GM12874 (cell line): ENCODE data around the gene KCNQ4.

Experiments used
- TF ChIP-seq, protein P1 (sequence below): IDR thresholded peaks from 2 replicates; pipeline ENCODE4 v1.5.1; 2011; ENCODE audit warnings: low read depth, mild to moderate bottlenecking, control low read depth, low read length, moderate library complexity; ENCODE audit not compliant: insufficient read depth

Gene KCNQ4

DNA sequence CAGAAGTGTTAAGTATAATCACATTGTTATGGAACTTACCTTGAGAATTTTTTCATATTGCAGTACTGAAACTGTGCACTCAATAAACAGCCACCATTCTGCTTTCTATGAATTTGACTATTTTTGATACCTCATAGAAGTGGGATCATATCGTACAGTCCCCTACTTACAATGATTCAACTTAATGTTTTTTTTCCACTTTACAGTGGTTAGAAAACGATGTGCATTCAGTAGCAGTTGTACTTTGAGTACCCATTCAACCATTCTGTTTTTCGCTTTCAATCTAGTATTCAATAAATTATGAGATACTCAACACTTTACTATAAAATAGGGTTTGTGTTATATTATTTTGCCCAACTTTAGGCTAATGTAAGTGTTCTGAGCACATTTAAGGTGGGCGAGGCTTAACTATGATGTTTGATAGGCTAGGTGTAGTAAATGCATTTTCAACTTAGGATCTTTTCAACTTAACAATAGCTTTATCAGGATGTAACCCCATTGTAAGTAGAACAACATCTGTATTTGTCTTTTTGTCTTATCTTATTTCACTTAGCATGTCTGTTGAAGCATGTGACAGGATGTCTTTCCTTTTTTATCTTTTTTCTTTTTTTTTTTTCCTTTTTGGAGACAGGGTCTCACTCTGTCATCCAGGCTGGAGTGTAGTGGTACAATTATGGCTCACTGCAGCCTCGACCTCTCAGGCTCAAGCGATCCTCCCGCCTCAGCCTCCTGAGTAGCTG, 42.4 kb upstream of the KCNQ4 start:
- TF ChIP-seq, protein P1, sequence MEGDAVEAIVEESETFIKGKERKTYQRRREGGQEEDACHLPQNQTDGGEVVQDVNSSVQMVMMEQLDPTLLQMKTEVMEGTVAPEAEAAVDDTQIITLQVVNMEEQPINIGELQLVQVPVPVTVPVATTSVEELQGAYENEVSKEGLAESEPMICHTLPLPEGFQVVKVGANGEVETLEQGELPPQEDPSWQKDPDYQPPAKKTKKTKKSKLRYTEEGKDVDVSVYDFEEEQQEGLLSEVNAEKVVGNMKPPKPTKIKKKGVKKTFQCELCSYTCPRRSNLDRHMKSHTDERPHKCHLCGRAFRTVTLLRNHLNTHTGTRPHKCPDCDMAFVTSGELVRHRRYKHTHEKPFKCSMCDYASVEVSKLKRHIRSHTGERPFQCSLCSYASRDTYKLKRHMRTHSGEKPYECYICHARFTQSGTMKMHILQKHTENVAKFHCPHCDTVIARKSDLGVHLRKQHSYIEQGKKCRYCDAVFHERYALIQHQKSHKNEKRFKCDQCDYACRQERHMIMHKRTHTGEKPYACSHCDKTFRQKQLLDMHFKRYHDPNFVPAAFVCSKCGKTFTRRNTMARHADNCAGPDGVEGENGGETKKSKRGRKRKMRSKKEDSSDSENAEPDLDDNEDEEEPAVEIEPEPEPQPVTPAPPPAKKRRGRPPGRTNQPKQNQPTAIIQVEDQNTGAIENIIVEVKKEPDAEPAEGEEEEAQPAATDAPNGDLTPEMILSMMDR = no peak

DNA sequence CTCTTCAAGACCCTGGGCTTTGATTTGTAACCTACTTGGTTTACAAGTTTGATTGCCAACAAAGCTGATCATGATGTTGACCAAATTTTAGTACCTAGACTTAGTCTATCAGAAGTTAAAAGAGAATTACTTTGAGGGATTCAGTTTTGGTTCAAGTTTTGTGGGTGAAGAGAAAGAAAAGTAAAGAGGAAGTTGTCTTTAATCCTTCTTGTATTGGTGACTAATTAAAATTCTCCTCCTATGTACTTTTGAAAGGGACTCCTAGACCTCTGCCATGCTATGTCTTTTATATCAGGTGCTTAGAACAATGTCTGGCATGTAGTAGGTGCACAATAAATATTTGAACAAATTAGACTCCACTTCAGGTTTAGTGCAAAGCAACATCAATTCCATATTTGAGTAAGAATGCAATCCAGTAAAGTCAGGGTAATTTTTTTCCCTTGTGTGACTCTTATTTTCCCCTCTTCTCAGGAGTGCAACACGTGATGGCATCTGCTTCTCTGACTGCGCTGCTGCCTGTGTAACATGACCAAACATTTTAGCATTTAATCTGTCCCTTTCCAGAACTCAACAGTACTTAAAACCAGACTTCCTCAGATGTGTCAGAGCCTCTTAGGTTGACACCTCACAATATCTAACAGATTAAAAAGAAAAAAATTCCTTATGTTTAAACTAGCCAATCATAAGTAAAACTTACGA, 41.1 kb upstream of the KCNQ4 start:
- TF ChIP-seq, protein P1 = no peak

DNA sequence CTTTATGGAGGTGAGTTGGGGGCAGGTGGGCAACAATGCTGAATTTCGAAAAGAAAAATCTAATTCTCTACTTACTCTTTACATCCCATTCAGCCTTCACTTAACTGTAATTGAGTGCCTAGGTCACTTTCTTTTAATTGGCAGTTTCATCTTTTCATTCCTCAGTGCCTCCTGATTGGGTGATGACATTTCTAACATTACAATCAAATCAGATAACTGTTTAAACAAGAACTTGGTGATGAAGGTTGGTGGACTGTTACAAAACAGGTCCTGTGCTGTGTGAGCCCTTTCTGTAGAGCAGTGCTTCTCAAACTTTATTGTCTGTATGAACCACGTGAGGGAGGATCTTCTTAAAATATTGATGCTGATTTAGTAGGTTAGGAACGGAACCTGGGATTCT, 40.1 kb upstream of the KCNQ4 start:
- TF ChIP-seq, protein P1 = no peak

DNA sequence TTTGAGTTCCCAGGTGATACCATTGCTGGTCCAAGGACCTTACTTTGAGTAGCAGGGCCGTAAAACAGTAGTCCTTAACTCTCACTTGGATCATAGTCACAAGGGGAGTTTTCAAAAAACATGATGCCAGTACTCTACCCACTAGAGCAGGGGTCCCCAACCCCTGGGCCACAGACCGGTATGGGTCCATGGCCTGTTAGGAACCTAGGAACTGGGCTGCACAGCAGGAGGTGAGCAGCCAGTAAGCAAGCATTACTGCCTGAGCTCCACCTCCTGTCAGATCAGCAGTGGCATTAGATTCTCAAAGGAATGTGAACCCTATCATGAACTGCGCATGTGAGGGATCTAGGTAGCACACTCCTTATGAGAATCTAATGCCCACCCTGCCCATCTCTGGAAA, 39.7 kb upstream of the KCNQ4 start:
- TF ChIP-seq, protein P1 = no peak

DNA sequence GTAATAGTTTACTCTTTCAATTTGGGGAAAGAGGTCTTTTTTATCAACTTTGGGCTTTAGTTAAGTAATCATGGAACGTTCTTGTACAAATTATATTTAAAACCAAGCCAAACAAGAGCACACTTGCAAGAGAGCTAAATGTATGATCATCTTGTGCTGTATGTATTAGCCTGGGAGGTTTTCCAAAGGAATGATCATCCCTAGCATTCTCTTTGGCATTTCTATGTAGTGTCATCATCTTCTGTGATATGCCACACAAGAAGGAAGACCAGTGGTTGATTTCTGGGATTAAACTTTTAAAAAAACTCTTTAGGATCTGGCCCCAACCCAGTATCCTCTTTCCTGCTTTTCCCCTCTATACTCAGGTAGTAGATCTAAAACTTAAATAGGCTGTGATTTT, 38.4 kb upstream of the KCNQ4 start:
- TF ChIP-seq, protein P1 = no peak

DNA sequence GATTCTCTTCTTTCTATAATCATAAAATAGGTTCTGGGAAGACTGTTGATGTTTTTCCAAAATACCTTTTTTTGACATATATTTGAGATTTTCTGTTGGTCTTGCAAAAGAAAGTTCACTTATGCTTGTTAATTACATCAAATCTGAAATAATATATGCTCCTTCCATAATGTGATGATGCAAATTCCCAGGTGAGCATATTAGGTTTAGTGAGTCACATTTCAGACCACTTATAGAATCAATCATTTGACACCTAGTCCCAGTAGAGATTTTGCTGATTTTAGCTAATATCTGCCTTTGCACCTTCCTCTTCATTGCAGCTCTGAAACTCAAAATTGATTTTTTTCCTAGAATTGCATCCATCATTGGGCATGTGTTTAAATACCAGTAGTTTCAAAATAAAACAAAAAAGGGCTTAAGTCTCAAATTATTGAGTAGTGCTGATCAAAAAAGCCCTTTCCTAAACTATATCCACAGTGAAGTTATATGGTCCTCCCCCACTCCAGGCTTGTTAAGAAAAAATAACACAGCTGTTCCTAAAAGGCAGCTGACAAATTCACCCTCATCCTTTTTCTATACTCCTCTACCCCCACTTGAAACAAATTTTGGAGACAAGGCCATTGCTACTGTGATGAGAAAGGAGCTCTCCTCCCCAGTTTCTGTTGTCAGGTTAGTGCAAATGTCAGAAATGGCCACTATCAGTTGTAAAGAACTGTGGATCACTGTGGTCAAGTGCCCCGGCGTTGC, 37.1 kb upstream of the KCNQ4 start:
- TF ChIP-seq, protein P1 = no peak
